Caco-2 (cell line): ENCODE data around the gene PIP4K2B. TPM values are rescaled to one million over a fixed set of nuclear protein-coding genes. Genes with fewer than 3 reads are reported as not detected.

Experiments used
- BruUV-seq: library from RNA; stranded (reverse); fragments of 400-500 nt; replicated peaks from 2 replicates; lab custom pipeline; 2021; lab: Mats Ljungman, UMichigan
- CTCF ChIA-PET: fragments of 300-600 bp; sonication (Branson Sonifier 250); formaldehyde crosslinking; loops from one replicate; lab custom pipeline; 2022; ENCODE audit warnings: antibody characterized with exemption; lab: Charles Lee
- POLR2A ChIA-PET: fragments of 300-600 bp; sonication (Branson Sonifier 250); formaldehyde crosslinking; loops from one replicate; lab custom pipeline; 2022; ENCODE audit warnings: antibody characterized with exemption; lab: Charles Lee
- DNase-seq, 2 experiments: peaks; one replicate each; pipeline versions ENCODE4 v3.0.0 to v3.0.0-alpha.2; 2020 to 2022
- H3K27me3 ChIP-seq: replicated peaks from 2 replicates; pipeline ENCODE4 v1.6.0; 2011; ENCODE audit warnings: low read length; ENCODE audit not compliant: control insufficient read depth, insufficient read depth
- H3K36me3 ChIP-seq: 2 replicates; pipeline ENCODE4 v1.5.1; 2011; ENCODE audit warnings: low read length; ENCODE audit not compliant: control insufficient read depth, insufficient read depth
- H3K4me1 ChIP-seq: fragments of 250-450 bp; sonication (Bioruptor Pico); 2 replicates; pipeline ENCODE4 v1.5.1; 2020; ENCODE audit warnings: mild to moderate bottlenecking
- H3K4me3 ChIP-seq: 2 replicates; pipeline ENCODE4 v1.5.1; 2011; ENCODE audit warnings: low read depth, mild to moderate bottlenecking, control low read depth, low read length
- H3K9me3 ChIP-seq: fragments of 250-450 bp; sonication (Bioruptor Pico); 2 replicates; pipeline ENCODE4 v1.5.1; 2020; ENCODE audit warnings: mild to moderate bottlenecking, moderate library complexity
- H3K27ac Mint-ChIP-seq: one replicate; pipeline ENCODE4 v1.8.0; 2022; ENCODE audit warnings: mixed read lengths; ENCODE audit not compliant: unreplicated experiment
- H3K27me3 Mint-ChIP-seq: one replicate; pipeline ENCODE4 v1.8.0; 2022; ENCODE audit warnings: mixed read lengths; ENCODE audit not compliant: insufficient read depth, unreplicated experiment
- H3K36me3 Mint-ChIP-seq: one replicate; pipeline ENCODE4 v1.8.0; 2022; ENCODE audit warnings: mild to moderate bottlenecking, mixed read lengths; ENCODE audit not compliant: insufficient read depth, unreplicated experiment
- H3K4me1 Mint-ChIP-seq: one replicate; pipeline ENCODE4 v1.8.0; 2022; ENCODE audit warnings: low read depth, mixed read lengths; ENCODE audit not compliant: unreplicated experiment
- H3K4me3 Mint-ChIP-seq: one replicate; pipeline ENCODE4 v1.8.0; 2022; ENCODE audit warnings: mild to moderate bottlenecking, moderate library complexity, mixed read lengths; ENCODE audit not compliant: unreplicated experiment
- H3K9me3 Mint-ChIP-seq: one replicate; pipeline ENCODE4 v1.8.0; 2022; ENCODE audit warnings: mixed read lengths; ENCODE audit not compliant: unreplicated experiment
- CTCF ChIP-seq, 2 experiments: fragments of 200-600 bp in 1 of 2; IDR thresholded peaks; 1 replicate in 1 of 2; 2 replicates in 1 of 2; pipeline versions ENCODE4 v1.5.1 to v1.8.0; 2011 to 2022; ENCODE audit warnings: antibody characterized with exemption in 1 of 2, control low read depth in 1 of 2, inconsistent platforms in 1 of 2, low read depth in 1 of 2, low read length in 1 of 2, mild to moderate bottlenecking in 1 of 2, moderate library complexity in 1 of 2; ENCODE audit not compliant: insufficient read depth in 1 of 2, severe bottlenecking in 1 of 2, unreplicated experiment in 1 of 2
- intact Hi-C: fragments of 100-400 bp; cut with micrococcal nuclease; formaldehyde crosslinking; loops from one replicate; pipeline ENCODE4 v1.10.0; 2022; ENCODE audit not compliant: unreplicated experiment
- total RNA-seq: library from RNA; stranded (reverse); gene quantifications from 2 replicates; pipeline ENCODE4 v1.2.3, GENCODE V29; 2022

Gene PIP4K2B
- total RNA-seq, 1 experiment from 2014 or later = 39.6 TPM

DNA sequence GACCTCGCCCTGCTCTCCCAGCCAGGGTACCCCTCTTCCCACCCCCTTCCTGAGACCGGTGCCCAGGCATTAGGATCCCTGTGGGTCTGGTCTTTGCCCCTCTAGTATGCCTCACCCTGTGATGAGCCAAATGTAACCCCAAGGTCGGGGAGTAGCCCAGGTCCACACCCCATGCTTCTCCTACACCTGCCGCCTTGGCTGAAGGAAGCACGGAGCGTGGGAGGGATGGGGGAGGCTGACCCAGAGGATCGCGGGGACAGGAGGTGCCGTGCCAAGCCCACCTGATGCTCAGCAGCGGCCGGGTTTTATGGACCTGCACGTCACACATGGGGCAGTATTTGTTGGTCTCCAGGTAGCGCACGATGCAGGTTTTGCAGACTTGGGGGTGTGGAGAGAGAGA, 60.1 kb downstream of the PIP4K2B start:
- Histone ChIP-seq H3K36me3 (peaks cover 3% of the 10 kb centered on the region), H3K27me3 (no peaks in the 10 kb centered on the region), H3K9me3 (no peaks in the 10 kb centered on the region), H3K4me1 (no peaks in the 10 kb centered on the region; the same call in 1 of the 2 replicates), H3K4me3 (no peak overlapping the region)
- Mint-ChIP-seq H3K36me3 (peaks cover 69% of the 10 kb centered on the region), H3K27me3 (no peaks in the 10 kb centered on the region), H3K4me1 (peaks cover 16% of the 10 kb centered on the region), H3K9me3 (no peaks in the 10 kb centered on the region), H3K4me3 (no peak overlapping the region), H3K27ac (no peak overlapping the region)
- DNase-seq = no peak
- no peak for TF ChIP-seq CTCF (IDR thresholded peaks at IDR 0.05; ENCODE audit: insufficient read depth in 1 of 2, low read depth in 1 of 2, low read length in 1 of 2, severe bottlenecking in 1 of 2, unreplicated experiment in 1 of 2)
- intact Hi-C loops = no loop called here
- BruUV-seq = no TSS peak
- POLR2A ChIA-PET = no interaction called here
- CTCF ChIA-PET = no interaction called here

DNA sequence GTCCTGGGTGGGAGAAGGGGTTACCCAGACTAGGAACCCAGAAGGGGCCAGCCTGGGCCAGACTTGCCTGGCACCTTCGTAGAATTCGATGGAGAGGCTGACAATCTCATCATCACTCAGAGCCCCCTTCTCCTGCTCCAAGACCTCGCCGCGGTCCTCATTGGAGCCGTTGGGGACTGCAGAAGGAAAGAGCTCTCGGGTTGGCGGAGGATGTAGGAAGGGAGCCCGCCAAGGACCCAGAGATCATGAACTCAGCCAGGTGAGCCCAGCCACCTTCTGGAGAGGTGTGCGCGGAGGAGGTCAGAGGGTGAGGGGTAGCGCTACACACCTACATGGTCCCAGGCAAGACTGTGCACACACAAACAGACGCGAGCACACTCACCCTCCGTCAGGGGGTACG, 60.7 kb downstream of the PIP4K2B start:
- peaks cover 6% of the 10 kb centered on the region for H3K4me1 ChIP-seq
- peaks cover 75% of the 10 kb centered on the region for H3K36me3 Mint-ChIP-seq
- H3K4me1 Mint-ChIP-seq = peaks cover 11% of the 10 kb centered on the region
- BruUV-seq = no TSS peak
- no peak for TF ChIP-seq CTCF (IDR thresholded peaks at IDR 0.05; ENCODE audit: insufficient read depth in 1 of 2, low read depth in 1 of 2, low read length in 1 of 2, severe bottlenecking in 1 of 2, unreplicated experiment in 1 of 2)
- ChIA-PET POLR2A (no interaction called here), CTCF (no interaction called here)
- DNase-seq = no peak
- intact Hi-C loops = no loop called here
- no peaks in the 10 kb centered on the region for H3K27me3 ChIP-seq
- peaks cover 3% of the 10 kb centered on the region for H3K36me3 ChIP-seq
- no peak overlapping the region for H3K27ac Mint-ChIP-seq
- no peaks in the 10 kb centered on the region for H3K9me3 ChIP-seq
- H3K9me3 Mint-ChIP-seq = no peaks in the 10 kb centered on the region
- H3K27me3 Mint-ChIP-seq = no peaks in the 10 kb centered on the region
- H3K4me3 ChIP-seq = no peak overlapping the region
- H3K4me3 Mint-ChIP-seq = no peak overlapping the region

GRCh38 chr17:38738007-38738662, 61.2 kb downstream of the PIP4K2B start:
- no peak overlapping the region for H3K4me3 Mint-ChIP-seq
- no peak for DNase-seq
- BruUV-seq = no TSS peak
- H3K9me3 Mint-ChIP-seq = no peaks in the 10 kb centered on the region
- no peak overlapping the region for H3K27ac Mint-ChIP-seq
- ChIA-PET POLR2A (no interaction called here), CTCF (no interaction called here)
- Histone ChIP-seq H3K27me3 (no peaks in the 10 kb centered on the region), H3K9me3 (no peaks in the 10 kb centered on the region), H3K36me3 (peaks cover 3% of the 10 kb centered on the region), H3K4me3 (no peak overlapping the region), H3K4me1 (peaks cover 7% of the 10 kb centered on the region)
- H3K36me3 Mint-ChIP-seq = peaks cover 80% of the 10 kb centered on the region
- intact Hi-C loops = no loop called here
- TF ChIP-seq CTCF (IDR thresholded peaks at IDR 0.05; ENCODE audit: insufficient read depth in 1 of 2, low read depth in 1 of 2, low read length in 1 of 2, severe bottlenecking in 1 of 2, unreplicated experiment in 1 of 2) = no peak
- H3K27me3 Mint-ChIP-seq = no peaks in the 10 kb centered on the region
- peaks cover 7% of the 10 kb centered on the region for H3K4me1 Mint-ChIP-seq
